ENCODE measurements around the gene PRMT9. TPM values are rescaled to one million over a fixed set of nuclear protein-coding genes. Genes with fewer than 3 reads are reported as not detected.

PRMT9 gene
- total RNA-seq, 4 donors from 2014 or later, result 5.3 to 13.3 (median 7.1) TPM

- Histone ChIP-seq H3K9me3 (no peaks in the 10 kb centered on the region), H3K27ac (no peak overlapping the region), H3K27me3 (no peaks in the 10 kb centered on the region), H3K4me3 (no peak overlapping the region), H3K36me3 (peaks cover 34% of the 10 kb centered on the region), H3K4me1 (peaks cover 3% of the 10 kb centered on the region)
- TF ChIP-seq POLR2A (IDR thresholded peaks at IDR 0.05) (no peak), POLR2AphosphoS5 (IDR thresholded peaks at IDR 0.05) (no peak), EP300 (IDR thresholded peaks at IDR 0.05) (no peak), CTCF (IDR thresholded peaks at IDR 0.05) (no peak)
- no peak for DNase-seq (ENCODE audit: low spot score in 2 of 2)
These were observed 44.6 kb downstream of the PRMT9 start for GRCh38 chr4:147639388-147639787.

GRCh38 chr4:147638942-147639341, 45.0 kb downstream of the PRMT9 start:
- Histone ChIP-seq H3K27me3 (no peaks in the 10 kb centered on the region), H3K4me3 (no peak overlapping the region), H3K9me3 (no peaks in the 10 kb centered on the region), H3K4me1 (peaks cover 3% of the 10 kb centered on the region), H3K27ac (no peak overlapping the region), H3K36me3 (peaks cover 39% of the 10 kb centered on the region)
- no peak for DNase-seq (ENCODE audit: low spot score in 2 of 2)
- no peak for TF ChIP-seq EP300 (IDR thresholded peaks at IDR 0.05)
- TF ChIP-seq CTCF (IDR thresholded peaks at IDR 0.05), result no peak
- no peak for TF ChIP-seq POLR2A (IDR thresholded peaks at IDR 0.05)
- TF ChIP-seq POLR2AphosphoS5 (IDR thresholded peaks at IDR 0.05), result no peak
- 64% methylated on average over 2 of the region's 2 CpGs for WGBS

- Histone ChIP-seq H3K27me3 (no peaks in the 10 kb centered on the region), H3K4me3 (no peak overlapping the region), H3K9me3 (no peaks in the 10 kb centered on the region), H3K36me3 (peaks cover 44% of the 10 kb centered on the region), H3K4me1 (peaks cover 3% of the 10 kb centered on the region), H3K27ac (no peak overlapping the region)
- WGBS, result 72% methylated on average over 1 of the region's 1 CpG
- DNase-seq (ENCODE audit: low spot score in 2 of 2), result no peak
- TF ChIP-seq CTCF (IDR thresholded peaks at IDR 0.05) (no peak), EP300 (IDR thresholded peaks at IDR 0.05) (no peak), POLR2A (IDR thresholded peaks at IDR 0.05) (no peak), POLR2AphosphoS5 (IDR thresholded peaks at IDR 0.05) (no peak)
These were observed 45.6 kb downstream of the PRMT9 start for GRCh38 chr4:147638365-147638764.

- Histone ChIP-seq H3K4me3 (no peak overlapping the region), H3K27me3 (no peaks in the 10 kb centered on the region), H3K9me3 (no peaks in the 10 kb centered on the region), H3K4me1 (peaks cover 3% of the 10 kb centered on the region), H3K27ac (no peak overlapping the region), H3K36me3 (peaks cover 62% of the 10 kb centered on the region)
- TF ChIP-seq EP300 (IDR thresholded peaks at IDR 0.05), result no peak
- DNase-seq (ENCODE audit: low spot score in 2 of 2), result no peak
These were observed 48.6 kb downstream of the PRMT9 start for GRCh38 chr4:147635348-147635747.

- no peaks in the 10 kb centered on the region for H3K4me1 ChIP-seq
- H3K27ac ChIP-seq, result no peak overlapping the region
- WGBS, result 100% methylated on average over 1 of the region's 1 CpG
- DNase-seq (ENCODE audit: low spot score in 2 of 2), result no peak
- no peaks in the 10 kb centered on the region for H3K27me3 ChIP-seq
- H3K4me3 ChIP-seq, result no peak overlapping the region
- peaks cover 77% of the 10 kb centered on the region for H3K36me3 ChIP-seq
- H3K9me3 ChIP-seq, result no peaks in the 10 kb centered on the region
- TF ChIP-seq POLR2A (IDR thresholded peaks at IDR 0.05), result no peak
- TF ChIP-seq POLR2AphosphoS5 (IDR thresholded peaks at IDR 0.05), result no peak
- TF ChIP-seq EP300 (IDR thresholded peaks at IDR 0.05), result no peak
These were observed 50.3 kb downstream of the PRMT9 start for GRCh38 chr4:147633643-147634042.

GRCh38 chr4:147633113-147633512, 50.9 kb downstream of the PRMT9 start:
- DNase-seq (ENCODE audit: low spot score in 2 of 2), result no peak
- H3K27ac ChIP-seq, result no peak overlapping the region
- no peaks in the 10 kb centered on the region for H3K9me3 ChIP-seq
- WGBS, result 92% methylated on average over 3 of the region's 3 CpGs
- TF ChIP-seq CTCF (IDR thresholded peaks at IDR 0.05), result no peak
- no peak for TF ChIP-seq EP300 (IDR thresholded peaks at IDR 0.05)
- no peak for TF ChIP-seq POLR2A (IDR thresholded peaks at IDR 0.05)
- no peak for TF ChIP-seq POLR2AphosphoS5 (IDR thresholded peaks at IDR 0.05)
- peaks cover 82% of the 10 kb centered on the region for H3K36me3 ChIP-seq
- no peaks in the 10 kb centered on the region for H3K4me1 ChIP-seq
- no peaks in the 10 kb centered on the region for H3K27me3 ChIP-seq
- H3K4me3 ChIP-seq, result no peak overlapping the region

Data from suprapubic skin (tissue), 4 donors.